Liver (tissue), 9 donors: ENCODE measurements around the gene ZSCAN18. TPM values are rescaled to one million over a fixed set of nuclear protein-coding genes. Genes with fewer than 3 reads are reported as not detected.
A peak's percentile ranks its signal among the peaks of the same experiment; 100 is the strongest.

Source experiments
- DNase-seq: peaks from one replicate; pipeline ENCODE4 v3.0.0-alpha.2; 2017; ENCODE audit warnings: low spot score
- H3K27ac ChIP-seq, 2 donors: one replicate each; pipeline ENCODE4 v1.7.0; 2013; ENCODE audit warnings: inconsistent platforms in 2 of 2, low read length in 2 of 2, control low read depth in 1 of 2, low read depth in 1 of 2, mild to moderate bottlenecking in 1 of 2
- H3K27me3 ChIP-seq, 4 donors: one replicate each; pipeline versions ENCODE4 v1.6.1 to v1.7.0; 2013; ENCODE audit warnings: low read length in 3 of 4, inconsistent platforms in 1 of 4, mild to moderate bottlenecking in 1 of 4, moderate library complexity in 1 of 4; ENCODE audit not compliant: control insufficient read depth in 4 of 4, insufficient read depth in 4 of 4
- H3K36me3 ChIP-seq, 4 donors: one replicate each; pipeline versions ENCODE4 v1.6.1 to v1.7.0; 2013; ENCODE audit warnings: low read length in 3 of 4, mild to moderate bottlenecking in 3 of 4, low read depth in 1 of 4, moderate library complexity in 1 of 4; ENCODE audit not compliant: control insufficient read depth in 4 of 4, insufficient read depth in 3 of 4
- H3K4me1 ChIP-seq, 4 donors: one replicate each; pipeline versions ENCODE4 v1.6.1 to v1.7.0; 2013; ENCODE audit warnings: low read length in 3 of 4, mild to moderate bottlenecking in 3 of 4, moderate library complexity in 1 of 4; ENCODE audit not compliant: control insufficient read depth in 4 of 4, insufficient read depth in 4 of 4
- H3K4me3 ChIP-seq, 3 donors: one replicate each; pipeline versions ENCODE4 v1.6.1 to v1.7.0; 2013; ENCODE audit warnings: low read length in 3 of 3, control low read depth in 1 of 3, low read depth in 1 of 3, mild to moderate bottlenecking in 1 of 3
- H3K9ac ChIP-seq, 2 donors: one replicate each; pipeline ENCODE4 v1.7.0; 2013; ENCODE audit warnings: low read length in 2 of 2, mild to moderate bottlenecking in 2 of 2, moderate library complexity in 2 of 2, control low read depth in 1 of 2, low read depth in 1 of 2
- H3K9me3 ChIP-seq, 4 donors: one replicate each; pipeline versions ENCODE4 v1.6.1 to v1.7.0; 2013; ENCODE audit warnings: low read length in 3 of 4; ENCODE audit not compliant: control insufficient read depth in 4 of 4
- EGR1 ChIP-seq, 2 donors: IDR thresholded peaks; 2 replicates each; pipeline ENCODE4 v1.6.1; 2016 to 2018; ENCODE audit warnings: antibody characterized with exemption in 2 of 2, low read depth in 2 of 2
- FOXA1 ChIP-seq: IDR thresholded peaks from 2 replicates; pipeline ENCODE4 v1.6.1; 2016; ENCODE audit warnings: antibody characterized with exemption
- FOXA2 ChIP-seq: IDR thresholded peaks from 2 replicates; pipeline ENCODE4 v1.6.1; 2016; ENCODE audit warnings: antibody characterized with exemption
- GABPA ChIP-seq, 2 donors: IDR thresholded peaks in 1 of 2; conservative IDR thresholded peaks in 1 of 2; 2 replicates each; pipeline ENCODE4 v1.6.1; 2016; ENCODE audit warnings: antibody characterized with exemption in 2 of 2, mild to moderate bottlenecking in 1 of 2, moderate library complexity in 1 of 2
- HNF4A ChIP-seq, 2 donors: conservative IDR thresholded peaks; 2 replicates each; pipeline ENCODE4 v1.6.1; 2016; ENCODE audit warnings: antibody characterized with exemption in 2 of 2, mild to moderate bottlenecking in 2 of 2
- HNF4G ChIP-seq: IDR thresholded peaks from 2 replicates; pipeline ENCODE4 v1.6.1; 2016; ENCODE audit warnings: antibody characterized with exemption
- JUND ChIP-seq, 2 donors: IDR thresholded peaks; 2 replicates each; pipeline ENCODE4 v1.6.1; 2016; ENCODE audit warnings: antibody characterized with exemption in 2 of 2
- NR2F2 ChIP-seq: IDR thresholded peaks from 2 replicates; pipeline ENCODE4 v1.6.1; 2016; ENCODE audit warnings: antibody characterized with exemption
- RAD21 ChIP-seq, 2 donors: IDR thresholded peaks; 2 replicates each; pipeline ENCODE4 v1.6.1; 2016; ENCODE audit warnings: antibody characterized with exemption in 2 of 2, mild to moderate bottlenecking in 2 of 2
- RXRA ChIP-seq, 2 donors: IDR thresholded peaks; 2 replicates each; pipeline ENCODE4 v1.6.1; 2017 to 2018; ENCODE audit warnings: antibody characterized with exemption in 2 of 2, mild to moderate bottlenecking in 1 of 2
- SP1 ChIP-seq: IDR thresholded peaks from 2 replicates; pipeline ENCODE4 v1.6.1; 2018; ENCODE audit warnings: antibody characterized with exemption, mild to moderate bottlenecking
- TAF1 ChIP-seq: conservative IDR thresholded peaks from 2 replicates; pipeline ENCODE4 v1.6.1; 2016; ENCODE audit warnings: antibody characterized with exemption, mild to moderate bottlenecking
- YY1 ChIP-seq: IDR thresholded peaks from 2 replicates; pipeline ENCODE4 v1.6.1; 2016; ENCODE audit warnings: antibody characterized with exemption, mild to moderate bottlenecking
- whole genome bisulfite sequencing: extraction: QIAGEN DNeasy Blood & Tissue Kit; methylation state at CpG from one replicate; pipeline ENCODE4 v1.1.7; 2013; 5-methylcytosine and 5-hydroxymethylcytosine counted together
- polyA plus RNA-seq, 2 donors: library from polyadenylated mRNA; stranded (reverse) in 1 of 2; unstranded in 1 of 2; fragments of 200-250 nt in 1 of 2; fragments of >200 nt in 1 of 2; fragmentation: Nextera tagmentation in 1 of 2; extraction: Ambion mirVana in 1 of 2; gene quantifications; one replicate each; pipeline versions ENCODE4 v1.2.1 to v1.2.3, GENCODE V29; 2013 to 2015
- total RNA-seq, 2 donors: library from RNA; depleted of rRNA; stranded (reverse); fragments of >200 nt; gene quantifications; one replicate each; pipeline ENCODE4 v1.2.3, GENCODE V29; 2014
- TF ChIP-seq, protein P1 (sequence below): IDR thresholded peaks from 2 replicates; pipeline ENCODE4 v1.6.1; 2016; ENCODE audit warnings: antibody characterized with exemption, mild to moderate bottlenecking
- TF ChIP-seq, protein P2 (sequence below): IDR thresholded peaks from 2 replicates; pipeline ENCODE4 v1.6.1; 2016; ENCODE audit warnings: antibody characterized with exemption
- TF ChIP-seq, protein P3 (sequence below): IDR thresholded peaks from 2 replicates; pipeline ENCODE4 v1.6.1; 2016; ENCODE audit warnings: antibody characterized with exemption
- TF ChIP-seq, protein P4 (sequence below): IDR thresholded peaks from 2 replicates; pipeline ENCODE4 v1.6.1; 2016; ENCODE audit warnings: antibody characterized with exemption
- TF ChIP-seq, protein P5 (sequence below): fragments of 150-350 bp; IDR thresholded peaks from 2 replicates; pipeline ENCODE4 v1.5.1; 2017; ENCODE audit warnings: improper control_type of control experiment, low read depth, low read length; ENCODE audit not compliant: missing input control
- donor health status: healthy.
- donor health status: healthy.
- donor health status: healthy.
- donor health status: healthy.
- donor health status: healthy.

The ZSCAN18 gene
- total and polyA plus RNA-seq, 4 donors = 2.1 to 21.7 (median 11.7) TPM

DNA sequence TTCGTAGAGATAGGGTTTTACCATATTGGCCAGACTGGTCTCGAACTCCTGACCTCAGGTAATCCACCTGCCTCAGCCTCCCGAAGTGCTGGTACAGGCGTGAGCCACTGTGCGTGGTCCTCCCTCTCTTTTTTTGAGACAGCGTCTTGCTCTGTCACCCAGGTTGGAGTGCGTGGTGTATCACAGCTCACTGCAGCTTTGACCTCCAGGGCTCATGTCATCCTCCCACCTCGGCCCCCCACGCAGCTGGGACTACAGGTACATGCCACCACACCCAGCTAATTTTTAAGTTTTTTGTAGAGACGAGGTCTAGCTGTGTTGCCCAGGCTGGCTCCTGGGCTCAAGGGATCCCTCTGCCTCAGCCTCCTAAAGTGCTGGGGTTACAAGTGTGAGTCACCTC, 18.2 kb downstream of the ZSCAN18 start (continued):
- TF ChIP-seq, protein P1, sequence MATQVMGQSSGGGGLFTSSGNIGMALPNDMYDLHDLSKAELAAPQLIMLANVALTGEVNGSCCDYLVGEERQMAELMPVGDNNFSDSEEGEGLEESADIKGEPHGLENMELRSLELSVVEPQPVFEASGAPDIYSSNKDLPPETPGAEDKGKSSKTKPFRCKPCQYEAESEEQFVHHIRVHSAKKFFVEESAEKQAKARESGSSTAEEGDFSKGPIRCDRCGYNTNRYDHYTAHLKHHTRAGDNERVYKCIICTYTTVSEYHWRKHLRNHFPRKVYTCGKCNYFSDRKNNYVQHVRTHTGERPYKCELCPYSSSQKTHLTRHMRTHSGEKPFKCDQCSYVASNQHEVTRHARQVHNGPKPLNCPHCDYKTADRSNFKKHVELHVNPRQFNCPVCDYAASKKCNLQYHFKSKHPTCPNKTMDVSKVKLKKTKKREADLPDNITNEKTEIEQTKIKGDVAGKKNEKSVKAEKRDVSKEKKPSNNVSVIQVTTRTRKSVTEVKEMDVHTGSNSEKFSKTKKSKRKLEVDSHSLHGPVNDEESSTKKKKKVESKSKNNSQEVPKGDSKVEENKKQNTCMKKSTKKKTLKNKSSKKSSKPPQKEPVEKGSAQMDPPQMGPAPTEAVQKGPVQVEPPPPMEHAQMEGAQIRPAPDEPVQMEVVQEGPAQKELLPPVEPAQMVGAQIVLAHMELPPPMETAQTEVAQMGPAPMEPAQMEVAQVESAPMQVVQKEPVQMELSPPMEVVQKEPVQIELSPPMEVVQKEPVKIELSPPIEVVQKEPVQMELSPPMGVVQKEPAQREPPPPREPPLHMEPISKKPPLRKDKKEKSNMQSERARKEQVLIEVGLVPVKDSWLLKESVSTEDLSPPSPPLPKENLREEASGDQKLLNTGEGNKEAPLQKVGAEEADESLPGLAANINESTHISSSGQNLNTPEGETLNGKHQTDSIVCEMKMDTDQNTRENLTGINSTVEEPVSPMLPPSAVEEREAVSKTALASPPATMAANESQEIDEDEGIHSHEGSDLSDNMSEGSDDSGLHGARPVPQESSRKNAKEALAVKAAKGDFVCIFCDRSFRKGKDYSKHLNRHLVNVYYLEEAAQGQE = no peak
- TF ChIP-seq RAD21 (IDR thresholded peaks at IDR 0.05) (no peak), EGR1 (IDR thresholded peaks at IDR 0.05; ENCODE audit: low read depth in 2 of 2) (no peak)
- TF ChIP-seq, protein P2, sequence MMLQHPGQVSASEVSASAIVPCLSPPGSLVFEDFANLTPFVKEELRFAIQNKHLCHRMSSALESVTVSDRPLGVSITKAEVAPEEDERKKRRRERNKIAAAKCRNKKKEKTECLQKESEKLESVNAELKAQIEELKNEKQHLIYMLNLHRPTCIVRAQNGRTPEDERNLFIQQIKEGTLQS = no peak

DNA sequence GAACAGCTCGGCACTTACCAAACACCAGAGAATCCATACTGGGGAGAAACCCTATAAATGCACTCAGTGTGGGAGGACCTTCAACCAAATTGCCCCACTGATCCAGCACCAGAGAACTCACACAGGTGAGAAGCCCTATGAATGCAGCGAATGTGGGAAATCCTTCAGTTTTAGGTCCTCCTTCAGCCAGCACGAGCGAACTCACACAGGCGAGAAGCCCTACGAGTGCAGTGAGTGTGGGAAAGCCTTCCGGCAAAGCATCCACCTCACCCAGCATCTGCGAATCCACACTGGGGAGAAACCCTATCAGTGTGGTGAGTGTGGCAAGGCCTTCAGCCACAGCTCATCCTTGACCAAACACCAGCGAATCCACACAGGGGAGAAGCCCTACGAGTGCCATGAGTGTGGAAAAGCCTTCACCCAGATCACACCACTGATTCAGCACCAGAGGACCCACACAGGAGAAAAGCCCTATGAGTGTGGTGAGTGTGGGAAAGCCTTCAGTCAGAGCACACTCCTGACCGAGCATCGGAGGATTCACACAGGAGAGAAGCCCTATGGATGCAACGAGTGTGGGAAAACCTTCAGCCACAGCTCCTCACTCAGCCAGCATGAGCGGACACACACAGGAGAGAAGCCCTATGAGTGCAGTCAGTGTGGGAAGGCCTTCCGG, 30.7 kb downstream of the ZSCAN18 start:
- DNase-seq = no peak
- 96% methylated on average over 15 of the region's 15 CpGs for WGBS
- Histone ChIP-seq H3K4me3 (peak overlapping the region in 2 of 3 donors; percentile 59 to 65), H3K27ac (no peak overlapping the region), H3K9me3 (peaks cover 37 to 80% (median 59%) of the 10 kb centered on the region in 4 donors), H3K9ac (no peak overlapping the region), H3K27me3 (no peaks in the 10 kb centered on the region), H3K36me3 (peaks cover 0 to 7% (median 2%) of the 10 kb centered on the region in 4 donors), H3K4me1 (no peaks in the 10 kb centered on the region)
- TF ChIP-seq HNF4G = no peak
- TF ChIP-seq TAF1 = no peak
- TF ChIP-seq, protein P3, sequence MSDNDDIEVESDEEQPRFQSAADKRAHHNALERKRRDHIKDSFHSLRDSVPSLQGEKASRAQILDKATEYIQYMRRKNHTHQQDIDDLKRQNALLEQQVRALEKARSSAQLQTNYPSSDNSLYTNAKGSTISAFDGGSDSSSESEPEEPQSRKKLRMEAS = no peak
- no peak for TF ChIP-seq YY1
- TF ChIP-seq, protein P2 = no peak
- TF ChIP-seq HNF4A (conservative IDR thresholded peaks at IDR 0.05) = no peak
- TF ChIP-seq FOXA1 = no peak
- no peak for TF ChIP-seq FOXA2
- TF ChIP-seq, protein P4, sequence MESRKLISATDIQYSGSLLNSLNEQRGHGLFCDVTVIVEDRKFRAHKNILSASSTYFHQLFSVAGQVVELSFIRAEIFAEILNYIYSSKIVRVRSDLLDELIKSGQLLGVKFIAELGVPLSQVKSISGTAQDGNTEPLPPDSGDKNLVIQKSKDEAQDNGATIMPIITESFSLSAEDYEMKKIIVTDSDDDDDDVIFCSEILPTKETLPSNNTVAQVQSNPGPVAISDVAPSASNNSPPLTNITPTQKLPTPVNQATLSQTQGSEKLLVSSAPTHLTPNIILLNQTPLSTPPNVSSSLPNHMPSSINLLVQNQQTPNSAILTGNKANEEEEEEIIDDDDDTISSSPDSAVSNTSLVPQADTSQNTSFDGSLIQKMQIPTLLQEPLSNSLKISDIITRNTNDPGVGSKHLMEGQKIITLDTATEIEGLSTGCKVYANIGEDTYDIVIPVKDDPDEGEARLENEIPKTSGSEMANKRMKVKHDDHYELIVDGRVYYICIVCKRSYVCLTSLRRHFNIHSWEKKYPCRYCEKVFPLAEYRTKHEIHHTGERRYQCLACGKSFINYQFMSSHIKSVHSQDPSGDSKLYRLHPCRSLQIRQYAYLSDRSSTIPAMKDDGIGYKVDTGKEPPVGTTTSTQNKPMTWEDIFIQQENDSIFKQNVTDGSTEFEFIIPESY = no peak
- TF ChIP-seq JUND (IDR thresholded peaks at IDR 0.05) = no peak
- TF ChIP-seq GABPA (IDR thresholded peaks at IDR 0.05 in 1 of 2, conservative IDR thresholded peaks at IDR 0.05 in 1 of 2) = no peak
- no peak for TF ChIP-seq NR2F2
- no peak for TF ChIP-seq RAD21 (IDR thresholded peaks at IDR 0.05)
- TF ChIP-seq, protein P5, sequence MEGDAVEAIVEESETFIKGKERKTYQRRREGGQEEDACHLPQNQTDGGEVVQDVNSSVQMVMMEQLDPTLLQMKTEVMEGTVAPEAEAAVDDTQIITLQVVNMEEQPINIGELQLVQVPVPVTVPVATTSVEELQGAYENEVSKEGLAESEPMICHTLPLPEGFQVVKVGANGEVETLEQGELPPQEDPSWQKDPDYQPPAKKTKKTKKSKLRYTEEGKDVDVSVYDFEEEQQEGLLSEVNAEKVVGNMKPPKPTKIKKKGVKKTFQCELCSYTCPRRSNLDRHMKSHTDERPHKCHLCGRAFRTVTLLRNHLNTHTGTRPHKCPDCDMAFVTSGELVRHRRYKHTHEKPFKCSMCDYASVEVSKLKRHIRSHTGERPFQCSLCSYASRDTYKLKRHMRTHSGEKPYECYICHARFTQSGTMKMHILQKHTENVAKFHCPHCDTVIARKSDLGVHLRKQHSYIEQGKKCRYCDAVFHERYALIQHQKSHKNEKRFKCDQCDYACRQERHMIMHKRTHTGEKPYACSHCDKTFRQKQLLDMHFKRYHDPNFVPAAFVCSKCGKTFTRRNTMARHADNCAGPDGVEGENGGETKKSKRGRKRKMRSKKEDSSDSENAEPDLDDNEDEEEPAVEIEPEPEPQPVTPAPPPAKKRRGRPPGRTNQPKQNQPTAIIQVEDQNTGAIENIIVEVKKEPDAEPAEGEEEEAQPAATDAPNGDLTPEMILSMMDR = no peak
- TF ChIP-seq EGR1 (IDR thresholded peaks at IDR 0.05; ENCODE audit: low read depth in 2 of 2) = no peak
- TF ChIP-seq RXRA (IDR thresholded peaks at IDR 0.05) = no peak
- TF ChIP-seq, protein P1 = no peak
- TF ChIP-seq SP1 = no peak
